GM21515 (cell line): Measurements from ENCODE around the gene MCF2L.
"Not testable (repeated sequence)": the region's sequence is repeated elsewhere in the genome, so short reads cannot be mapped to it uniquely, and the experiment has no call there.

Experiments
- ATAC-seq: cut with Tn5 transposase; IDR thresholded peaks from one replicate; pipeline ENCODE4 v1.9.1; 2021; ENCODE audit not compliant: unreplicated experiment

The MCF2L gene

GRCh38 chr13:113028336-113029060, 59.5 kb downstream of the MCF2L start:
- no peak for ATAC-seq

GRCh38 chr13:113029061-113029445, 60.0 kb downstream of the MCF2L start:
- no peak for ATAC-seq

GRCh38 chr13:113029487-113030258, 60.7 kb downstream of the MCF2L start:
- ATAC-seq: no peak

DNA sequence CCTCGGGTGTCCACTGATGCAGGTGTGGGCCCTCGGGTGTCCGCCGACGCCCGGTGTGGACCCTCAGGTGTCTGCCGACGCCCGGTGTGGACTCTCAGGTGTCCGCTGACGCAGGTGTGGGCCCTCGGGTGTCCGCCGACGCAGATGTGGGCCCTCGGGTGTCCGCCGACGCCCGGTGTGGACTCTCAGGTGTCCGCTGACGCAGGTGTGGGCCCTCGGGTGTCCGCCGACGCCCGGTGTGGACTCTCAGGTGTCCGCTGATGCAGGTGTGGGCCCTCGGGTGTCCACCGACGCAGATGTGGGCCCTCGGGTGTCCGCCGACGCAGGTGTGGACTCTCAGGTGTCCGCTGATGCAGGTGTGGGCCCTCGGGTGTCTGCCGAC, 61.2 kb downstream of the MCF2L start:
- ATAC-seq: not testable (repeated sequence)

DNA sequence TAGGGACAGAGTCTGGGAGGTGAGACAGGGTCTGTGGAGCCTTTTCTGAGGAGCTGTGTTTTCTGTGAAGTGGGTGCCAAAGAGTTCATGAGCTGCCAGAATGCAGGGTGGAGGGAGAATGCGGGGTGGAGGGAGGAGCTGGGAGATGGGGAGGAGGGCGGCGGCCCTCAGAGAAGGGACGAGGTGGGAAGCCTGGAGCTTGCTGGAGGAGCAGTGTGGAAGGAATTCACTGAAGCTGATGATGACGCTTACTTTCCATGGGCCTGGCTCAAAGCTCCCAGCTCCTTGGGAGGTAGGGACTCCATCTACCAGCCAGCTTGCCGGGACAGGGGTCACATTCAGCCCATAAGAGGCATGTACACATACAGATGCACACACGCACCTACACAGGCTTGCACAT, 62.5 kb downstream of the MCF2L start:
- ATAC-seq: no peak

DNA sequence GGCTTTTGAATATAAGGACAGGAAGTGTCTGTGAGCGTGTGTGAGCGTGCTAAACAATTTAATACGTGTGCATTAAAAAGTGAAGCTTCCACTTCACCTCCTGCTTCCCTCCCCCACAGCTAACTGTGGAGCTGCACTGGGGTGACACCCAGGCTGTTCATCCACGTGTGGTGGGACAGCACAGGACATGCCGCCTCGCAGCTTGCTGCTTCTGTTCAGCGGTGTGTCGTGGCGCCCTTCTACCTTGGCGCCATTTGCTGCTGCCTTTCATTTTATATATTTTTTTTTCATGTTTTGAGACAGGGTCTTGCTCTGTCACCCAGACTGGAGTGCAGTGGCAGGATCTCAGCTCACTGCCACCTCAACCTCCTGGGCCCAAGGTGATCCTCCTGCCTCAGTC, 63.3 kb downstream of the MCF2L start:
- no peak for ATAC-seq

- no peak for ATAC-seq
These were observed 64.2 kb downstream of the MCF2L start for GRCh38 chr13:113033054-113033850.

- ATAC-seq: no peak
These were observed 65.6 kb downstream of the MCF2L start for GRCh38 chr13:113034451-113035212.

- no peak for ATAC-seq
These were observed 66.3 kb downstream of the MCF2L start for GRCh38 chr13:113035213-113035800.

GRCh38 chr13:113036401-113036800, 67.4 kb downstream of the MCF2L start:
- ATAC-seq: no peak

- no peak for ATAC-seq
These were observed 71.0 kb downstream of the MCF2L start for GRCh38 chr13:113040031-113040430.

DNA sequence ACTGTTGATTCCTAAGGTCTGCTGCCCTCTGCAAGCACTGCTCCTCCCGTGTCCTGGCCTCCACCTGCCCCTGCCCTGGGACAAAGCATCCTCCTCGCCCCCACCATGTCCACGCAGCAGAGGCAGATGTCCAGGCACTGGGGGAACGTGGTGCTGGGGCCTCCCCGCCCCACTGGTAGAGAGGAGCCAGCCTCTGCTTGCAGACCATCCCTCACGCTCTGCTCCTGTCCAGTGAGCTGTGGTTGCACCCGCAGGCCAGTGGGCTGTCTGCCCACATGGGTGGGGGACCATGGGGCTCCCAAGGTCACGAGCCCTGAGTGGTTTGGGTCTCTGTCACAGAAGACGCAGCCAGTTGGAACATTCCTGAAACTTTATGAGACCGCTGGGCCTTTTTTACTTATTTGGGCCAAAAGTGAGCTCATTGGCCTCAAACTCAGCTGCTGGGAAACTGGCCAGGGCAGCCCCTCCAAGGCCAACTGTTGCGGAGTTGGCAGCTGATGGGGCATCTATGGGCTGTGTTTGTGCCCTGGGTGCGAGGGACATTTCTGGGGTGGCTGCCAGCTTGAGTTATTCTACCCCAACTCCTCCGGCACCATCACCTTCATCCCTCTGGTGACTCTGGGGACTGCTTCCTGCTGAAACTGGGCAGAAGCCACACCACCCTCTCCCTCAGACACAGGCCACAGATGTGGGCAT, 71.7 kb downstream of the MCF2L start:
- ATAC-seq: no peak

DNA sequence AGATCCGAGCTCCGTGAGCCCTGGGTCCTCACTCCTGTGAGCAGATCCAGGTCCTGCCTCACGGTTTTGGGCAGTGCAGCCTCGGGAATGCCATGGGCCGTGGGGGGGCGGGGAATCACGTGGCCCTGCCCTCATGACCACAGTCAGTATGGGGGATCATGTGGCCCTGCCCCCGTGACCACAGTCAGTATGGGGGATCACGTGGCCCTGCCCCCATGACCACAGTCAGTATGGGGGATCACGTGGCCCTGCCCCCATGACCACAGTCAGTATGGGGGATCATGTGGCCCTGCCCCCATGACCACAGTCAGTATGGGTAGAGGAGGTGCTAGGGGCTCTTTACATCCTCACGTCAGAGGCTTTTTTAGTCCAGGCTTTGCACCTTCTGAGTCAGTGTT, 72.3 kb downstream of the MCF2L start:
- ATAC-seq: no peak

- no peak for ATAC-seq
These were observed 72.9 kb downstream of the MCF2L start for GRCh38 chr13:113041896-113042295.

DNA sequence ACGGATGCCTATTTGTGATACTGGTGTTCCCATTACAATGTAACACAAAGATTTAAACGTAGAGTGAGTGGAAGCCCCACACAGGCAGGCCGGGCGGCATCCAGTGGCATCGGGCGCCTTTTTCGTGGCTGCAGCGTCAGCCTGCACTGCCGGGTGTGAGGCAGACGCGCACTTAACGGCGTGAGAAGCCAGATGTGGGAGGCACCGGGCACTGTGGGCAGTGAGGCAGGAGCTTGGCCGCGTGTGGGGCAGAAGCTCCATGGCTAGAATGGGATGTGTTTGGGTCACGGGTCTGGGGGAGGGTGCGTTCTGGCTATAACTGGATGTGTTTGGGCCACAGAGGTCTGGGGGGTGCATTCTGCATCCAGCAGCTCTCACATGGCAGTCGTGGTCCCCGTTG, 73.4 kb downstream of the MCF2L start:
- ATAC-seq: no peak

DNA sequence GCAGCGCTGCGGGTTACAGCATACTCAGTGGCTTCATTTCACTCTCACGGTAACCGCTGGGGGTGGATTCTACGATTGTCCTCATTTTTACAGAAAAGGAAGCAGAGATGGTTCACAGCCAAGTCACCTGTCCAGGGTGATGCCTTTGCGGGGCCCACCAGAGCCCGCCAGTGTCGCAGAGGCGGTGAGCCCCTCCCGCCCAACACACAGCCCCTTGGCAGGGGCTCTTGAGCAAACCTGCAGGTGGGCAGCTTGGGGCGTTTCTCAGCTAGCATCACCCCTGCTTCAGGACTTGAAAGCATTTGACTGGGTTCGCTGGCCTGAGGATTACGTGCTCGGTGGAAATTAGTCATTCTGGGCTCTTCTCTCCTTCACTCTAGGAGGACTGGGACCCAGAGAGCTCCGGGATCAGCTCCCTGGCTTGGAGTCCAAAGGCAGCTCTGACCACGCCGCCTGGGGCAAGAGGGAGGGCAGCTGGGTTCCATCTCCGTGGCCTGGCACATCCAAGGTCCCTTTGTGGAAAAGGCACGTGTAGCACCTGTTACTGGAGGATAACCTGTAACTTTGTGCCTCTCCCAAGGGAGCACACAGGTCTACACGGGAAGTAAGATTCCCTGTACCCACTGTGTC, 74.1 kb downstream of the MCF2L start:
- no peak for ATAC-seq

GRCh38 chr13:113043931-113044330, 74.9 kb downstream of the MCF2L start:
- no peak for ATAC-seq

DNA sequence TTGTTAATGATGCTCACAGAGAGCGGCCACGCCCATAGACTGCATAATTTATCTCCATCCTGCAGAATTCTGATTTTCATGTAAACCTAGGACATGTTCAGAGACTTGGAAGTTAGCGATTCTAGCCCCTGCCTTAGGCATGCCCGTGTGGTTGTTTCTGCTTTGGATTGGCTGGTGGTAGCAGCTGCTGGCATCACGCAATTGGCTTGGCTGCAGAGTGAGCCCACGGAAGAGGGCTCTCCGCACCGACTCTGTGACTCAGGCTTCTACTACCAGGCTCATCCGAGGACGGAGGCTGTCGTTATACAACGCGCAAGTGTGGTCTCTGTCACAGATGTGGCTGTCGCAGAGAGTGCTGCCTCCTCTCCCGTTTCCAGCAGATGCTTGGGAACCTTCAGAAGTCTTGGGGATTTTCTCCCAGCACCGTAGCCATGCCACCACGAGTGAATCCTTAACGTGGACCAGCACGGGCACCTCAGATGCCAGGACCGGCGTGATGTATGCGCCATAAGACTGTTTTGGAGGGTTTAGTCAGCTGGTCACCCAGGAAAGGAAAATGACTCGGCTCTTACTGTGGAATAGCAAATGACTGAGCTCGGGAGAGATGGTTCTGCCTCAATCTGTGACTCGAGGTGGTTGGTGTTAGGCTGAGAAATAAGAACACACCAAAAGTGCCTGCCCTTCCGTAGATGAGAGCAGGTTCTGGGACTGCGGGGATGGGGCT, 75.5 kb downstream of the MCF2L start:
- ATAC-seq: no peak
